GM20431 (cell line): Measurements from ENCODE around the gene SOST.

Source experiments
- in situ Hi-C: fragments of 300-500 bp; cut with MseI, MboI; formaldehyde crosslinking; loops from one replicate; pipeline ENCODE4 v1.15.0; 2020; ENCODE audit warnings: low sequenced_read_pairs; ENCODE audit not compliant: unreplicated experiment

SOST gene

GRCh38 chr17:43778337-43779144 is 19.9 kb upstream of the SOST start, which contains the start of gene DUSP3:
Gene DUSP3 (minus strand): TSS chr17:43778977. CDS start chr17:43778924, 53 bp downstream.
- in situ Hi-C loops = no loop called here

- in situ Hi-C loops = no loop called here
These were observed 16.0 kb upstream of the SOST start for GRCh38 chr17:43774304-43775250.

- in situ Hi-C loops = no loop called here
These were observed 14.5 kb upstream of the SOST start for GRCh38 chr17:43772877-43773648.

- in situ Hi-C loops = no loop called here
These were observed 12.9 kb upstream of the SOST start for GRCh38 chr17:43771463-43771862.

GRCh38 chr17:43770957-43771356 is 12.4 kb upstream of the SOST start:
- in situ Hi-C loops = no loop called here

GRCh38 chr17:43769859-43770258 is 11.3 kb upstream of the SOST start:
- in situ Hi-C loops = loop anchor here (10.0 kb wide), 1 partner anchor 195 kb away; no protein-coding TSS in a partner anchor

- in situ Hi-C loops = loop anchor here (10.0 kb wide), 1 partner anchor 195 kb away; no protein-coding TSS in a partner anchor
These were observed 10.8 kb upstream of the SOST start for GRCh38 chr17:43769426-43769825.

- in situ Hi-C loops = loop anchor here (10.0 kb wide), 1 partner anchor 194 kb away; no protein-coding TSS in a partner anchor
These were observed 10.4 kb upstream of the SOST start for GRCh38 chr17:43768943-43769342.

- in situ Hi-C loops = loop anchor here (10.0 kb wide), 1 partner anchor 194 kb away; no protein-coding TSS in a partner anchor
These were observed 9.8 kb upstream of the SOST start for GRCh38 chr17:43768382-43768781.

GRCh38 chr17:43767713-43768059 is 9.1 kb upstream of the SOST start:
- in situ Hi-C loops = loop anchor here (10.0 kb wide), 1 partner anchor 193 kb away; no protein-coding TSS in a partner anchor

- in situ Hi-C loops = loop anchor here (10.0 kb wide), 1 partner anchor 192 kb away; no protein-coding TSS in a partner anchor
These were observed 8.6 kb upstream of the SOST start for GRCh38 chr17:43767053-43767712.

- in situ Hi-C loops = loop anchor here (10.0 kb wide), 1 partner anchor 192 kb away; no protein-coding TSS in a partner anchor
These were observed 7.9 kb upstream of the SOST start for GRCh38 chr17:43766413-43767052.

GRCh38 chr17:43760254-43760852 is 1.8 kb upstream of the SOST start:
- in situ Hi-C loops = loop anchor here (5.0 to 10.0 kb wide), 2 partner anchors 68 to 186 kb away; no protein-coding TSS in a partner anchor

- in situ Hi-C loops = loop anchor here (5.0 to 10.0 kb wide), 2 partner anchors 68 to 185 kb away; no protein-coding TSS in a partner anchor
These were observed 1.2 kb upstream of the SOST start for GRCh38 chr17:43759836-43760235.

- in situ Hi-C loops = no loop called here
These were observed 505 bp downstream of the SOST start for GRCh38 chr17:43758086-43758485.

- in situ Hi-C loops = no loop called here
These were observed 1.4 kb downstream of the SOST start for GRCh38 chr17:43757171-43757660.

GRCh38 chr17:43756201-43756600 is 2.4 kb downstream of the SOST start:
- in situ Hi-C loops = no loop called here

- in situ Hi-C loops = no loop called here
These were observed 3.2 kb downstream of the SOST start for GRCh38 chr17:43755389-43755875.
